Hematopoietic multipotent progenitor cell treated with erythropoietin and hydrocortisone succinate and interleukin-3 and kit ligand, for 15 days (in vitro differentiated cells): ENCODE measurements around the gene SBF2.

Experiments
- DNase-seq: peaks from one replicate; pipeline ENCODE4 v3.0.0-alpha.2; 2015; ENCODE audit warnings: low spot score

The SBF2 gene

DNA sequence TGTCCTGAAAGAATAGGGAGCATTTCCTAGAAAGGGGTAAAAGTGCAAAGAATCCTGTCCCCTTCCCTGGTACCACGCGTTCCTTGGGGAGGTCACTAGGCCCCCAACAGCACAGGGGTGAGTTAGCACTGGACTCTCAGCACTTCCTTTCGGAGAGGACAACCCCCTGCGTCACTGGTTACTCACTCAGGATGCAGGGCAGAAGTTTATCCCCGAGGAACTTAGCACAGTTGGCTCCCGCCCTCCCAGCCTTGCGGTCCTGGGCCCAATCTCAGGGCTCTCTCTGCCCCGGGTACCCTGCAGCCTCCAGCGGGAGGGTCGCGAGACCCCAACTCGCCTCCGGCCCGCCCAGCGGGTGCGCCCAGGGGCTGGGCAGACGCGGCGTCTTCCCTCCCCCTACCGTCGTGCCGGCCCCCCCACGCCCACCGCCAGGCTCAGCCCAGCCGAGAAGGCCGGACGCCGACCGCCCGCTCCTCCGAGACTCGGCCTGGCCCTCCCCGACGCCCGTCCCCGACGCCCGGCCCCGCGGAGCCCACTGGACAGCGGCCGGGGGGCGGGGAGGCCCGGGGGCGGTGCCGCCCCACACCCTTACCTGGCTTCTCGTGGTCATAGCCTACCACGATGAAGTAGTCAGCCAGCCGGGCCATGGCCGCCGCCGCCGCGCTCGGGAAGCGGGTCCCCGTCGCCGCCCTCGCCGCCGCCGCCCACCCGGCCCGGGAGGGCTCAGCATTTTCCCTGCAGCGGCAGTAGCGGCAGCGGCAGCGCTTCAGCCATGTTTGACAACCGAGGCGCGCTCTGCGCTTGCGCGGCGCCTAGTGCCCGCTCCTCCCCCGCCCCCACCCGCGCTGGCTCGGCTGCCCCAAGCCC lies at the start of gene SBF2:
Gene SBF2 (minus strand): TSS at position 797 of the 867 bp plus-strand sequence. CDS start 150 bp downstream, at position 647.
- DNase-seq, result peak; percentile 39

DNA sequence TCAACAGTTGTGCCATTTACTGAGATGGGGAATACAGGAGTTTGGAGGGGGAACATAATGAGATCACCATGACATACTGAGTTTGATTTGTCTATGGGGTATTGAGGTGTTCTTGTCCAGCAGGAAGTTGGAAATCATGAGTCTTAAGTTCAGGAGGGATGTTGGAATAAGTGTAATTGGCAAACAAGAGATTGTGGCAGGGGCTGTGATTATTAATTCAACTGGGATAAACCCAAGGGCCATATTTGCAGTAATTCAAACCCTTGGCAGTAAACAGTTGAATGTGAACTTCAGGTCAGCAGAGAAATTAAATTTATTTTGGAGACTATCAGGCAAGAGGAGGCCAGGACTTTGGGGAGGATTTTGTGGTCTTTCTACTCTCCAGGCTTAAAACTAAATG lies 44.3 kb upstream of the SBF2 start:
- no peak for DNase-seq

DNA sequence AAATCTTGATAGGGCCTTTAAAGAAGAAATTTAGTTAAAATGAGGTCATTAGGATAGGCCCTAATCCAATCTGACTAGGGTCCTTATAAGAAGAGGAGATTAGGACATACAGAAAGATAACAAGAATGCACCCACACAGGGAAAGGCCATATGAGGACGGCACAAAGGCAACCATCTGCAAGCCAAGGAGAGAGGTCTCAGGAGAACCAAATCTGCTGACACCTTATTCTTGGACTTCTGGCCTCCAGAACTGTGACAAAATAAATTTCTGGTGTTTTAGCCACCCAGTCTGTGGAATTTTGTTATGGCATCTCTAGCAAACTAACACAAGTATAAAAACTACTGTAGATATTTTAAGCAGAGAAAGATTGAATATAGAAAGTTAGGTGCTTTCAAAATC lies 39.5 kb upstream of the SBF2 start:
- DNase-seq, result no peak

DNA sequence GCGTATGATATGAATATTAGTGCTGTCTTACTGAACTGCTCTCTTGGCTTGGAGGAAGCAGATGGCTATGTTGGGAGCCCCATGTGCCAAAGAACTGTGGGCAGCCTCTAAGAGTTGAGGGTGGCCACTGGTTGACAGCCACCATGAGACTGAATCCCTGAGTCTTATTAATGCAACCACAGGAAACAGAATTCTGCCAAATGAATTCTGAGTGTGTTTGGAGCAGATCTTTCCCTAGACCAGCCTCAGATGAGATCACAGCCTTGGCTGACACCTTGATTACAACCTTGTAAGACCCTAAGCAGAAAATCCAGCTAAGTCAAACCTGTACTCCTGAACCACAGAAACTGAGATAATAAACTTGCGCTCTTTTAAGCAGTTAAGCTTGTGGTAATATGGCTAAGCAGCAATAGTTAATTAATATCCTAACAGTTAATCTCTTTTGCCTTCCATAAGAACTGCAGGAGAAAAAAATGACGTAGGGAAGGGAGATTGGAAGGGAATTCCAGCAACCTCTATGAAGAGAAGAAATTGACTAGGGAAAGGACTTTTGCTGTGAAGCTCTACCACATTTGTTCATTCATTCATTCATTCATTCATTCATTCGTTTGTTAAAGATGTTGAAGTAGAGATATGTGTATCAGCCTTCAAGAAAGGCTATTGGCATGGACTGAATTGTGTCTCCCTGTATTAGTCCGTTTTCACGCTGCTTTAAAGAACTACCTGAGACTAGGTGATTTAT lies 37.7 kb upstream of the SBF2 start:
- DNase-seq, result no peak

DNA sequence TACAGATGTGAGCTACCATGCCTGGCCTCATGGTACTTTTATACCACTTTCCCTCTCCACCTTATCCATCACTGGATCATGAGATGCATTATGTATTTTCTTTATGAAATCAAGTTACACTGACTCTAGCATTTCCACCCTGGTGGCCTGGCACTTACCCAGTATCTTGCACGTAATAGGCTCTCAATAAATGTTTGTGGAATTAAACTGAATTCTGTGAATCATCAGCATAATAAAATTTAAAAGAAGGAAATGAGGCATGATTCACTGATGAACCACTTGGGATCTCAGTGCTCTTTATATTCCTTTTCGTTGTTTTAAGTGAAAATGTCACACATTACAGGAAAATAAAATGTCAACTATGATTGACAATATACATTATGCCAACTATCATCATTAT lies 35.9 kb upstream of the SBF2 start:
- DNase-seq, result no peak

DNA sequence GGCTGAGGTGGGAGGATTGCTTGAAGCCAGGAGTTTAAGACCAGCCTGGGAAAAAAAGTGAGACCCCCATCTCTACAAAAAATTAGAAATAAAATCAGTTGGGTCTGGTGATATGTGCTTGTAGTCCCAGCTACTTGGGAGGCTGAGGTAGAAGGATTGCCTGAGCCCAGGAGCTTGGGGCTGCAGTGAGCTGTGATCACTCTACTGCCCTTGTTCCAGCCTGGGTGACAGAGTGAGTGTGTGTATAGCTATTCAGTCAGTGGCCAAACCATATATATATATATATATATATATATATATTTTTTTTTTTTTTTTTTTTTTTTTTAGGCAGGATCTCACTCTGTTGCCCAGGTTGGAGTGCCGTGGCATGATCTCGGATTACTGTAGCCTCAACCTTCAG lies 35.3 kb upstream of the SBF2 start:
- DNase-seq, result no peak

DNA sequence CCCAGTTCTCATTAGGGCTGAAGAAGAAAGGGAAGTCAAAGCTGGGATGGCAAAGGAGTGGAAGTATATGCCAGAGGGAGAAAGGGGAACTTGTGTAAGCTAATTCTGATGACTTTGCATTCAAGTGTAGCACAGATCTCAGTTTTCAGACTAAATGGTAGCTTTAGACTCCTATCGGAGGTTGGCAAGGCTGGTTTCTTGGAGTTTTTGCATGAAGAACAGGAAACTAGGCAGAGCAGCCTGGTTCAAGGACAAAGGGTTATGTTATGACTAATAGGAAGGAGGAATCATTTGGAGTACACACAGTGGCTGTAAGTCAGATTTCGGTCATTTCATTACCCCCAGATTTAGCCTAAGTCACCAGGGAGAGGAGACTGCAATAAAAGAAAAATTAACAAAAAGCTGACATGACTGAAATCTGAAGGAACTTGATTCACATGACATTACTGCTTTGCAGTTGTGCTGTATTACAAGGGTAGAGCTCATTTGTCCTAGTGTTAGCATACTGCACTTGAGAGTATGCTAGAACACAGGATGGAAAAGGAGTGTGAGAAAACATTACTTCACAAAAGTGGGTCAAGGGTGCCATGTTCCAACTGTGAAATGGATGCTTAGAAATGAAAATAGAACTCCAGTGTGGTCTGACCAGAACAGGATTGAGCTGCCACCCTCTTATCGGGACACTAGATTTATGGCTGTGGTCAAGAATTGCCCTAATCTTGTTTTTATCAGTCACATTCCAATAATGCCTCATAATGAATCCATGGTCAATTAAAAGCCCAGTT lies 34.5 kb upstream of the SBF2 start:
- no peak for DNase-seq

DNA sequence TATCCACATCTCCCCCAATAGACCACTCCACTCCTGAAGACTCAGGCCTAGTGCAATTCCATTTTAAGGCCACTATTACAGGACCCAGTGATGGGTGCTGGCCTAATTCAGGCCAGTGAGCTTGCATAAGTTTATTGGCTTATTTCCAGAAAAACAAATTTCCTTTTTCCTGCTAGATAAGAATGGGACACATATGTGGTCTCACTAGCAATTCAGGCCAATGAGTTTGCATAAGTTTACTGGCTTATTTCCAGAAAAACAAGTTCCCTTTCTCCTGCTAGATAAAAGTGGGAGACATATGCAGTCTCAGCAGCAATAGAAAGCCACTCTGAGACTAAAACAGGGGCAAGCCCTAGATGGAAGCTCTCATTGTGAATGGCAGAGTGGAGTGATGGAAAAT lies 33.2 kb upstream of the SBF2 start:
- DNase-seq, result peak; percentile 48

DNA sequence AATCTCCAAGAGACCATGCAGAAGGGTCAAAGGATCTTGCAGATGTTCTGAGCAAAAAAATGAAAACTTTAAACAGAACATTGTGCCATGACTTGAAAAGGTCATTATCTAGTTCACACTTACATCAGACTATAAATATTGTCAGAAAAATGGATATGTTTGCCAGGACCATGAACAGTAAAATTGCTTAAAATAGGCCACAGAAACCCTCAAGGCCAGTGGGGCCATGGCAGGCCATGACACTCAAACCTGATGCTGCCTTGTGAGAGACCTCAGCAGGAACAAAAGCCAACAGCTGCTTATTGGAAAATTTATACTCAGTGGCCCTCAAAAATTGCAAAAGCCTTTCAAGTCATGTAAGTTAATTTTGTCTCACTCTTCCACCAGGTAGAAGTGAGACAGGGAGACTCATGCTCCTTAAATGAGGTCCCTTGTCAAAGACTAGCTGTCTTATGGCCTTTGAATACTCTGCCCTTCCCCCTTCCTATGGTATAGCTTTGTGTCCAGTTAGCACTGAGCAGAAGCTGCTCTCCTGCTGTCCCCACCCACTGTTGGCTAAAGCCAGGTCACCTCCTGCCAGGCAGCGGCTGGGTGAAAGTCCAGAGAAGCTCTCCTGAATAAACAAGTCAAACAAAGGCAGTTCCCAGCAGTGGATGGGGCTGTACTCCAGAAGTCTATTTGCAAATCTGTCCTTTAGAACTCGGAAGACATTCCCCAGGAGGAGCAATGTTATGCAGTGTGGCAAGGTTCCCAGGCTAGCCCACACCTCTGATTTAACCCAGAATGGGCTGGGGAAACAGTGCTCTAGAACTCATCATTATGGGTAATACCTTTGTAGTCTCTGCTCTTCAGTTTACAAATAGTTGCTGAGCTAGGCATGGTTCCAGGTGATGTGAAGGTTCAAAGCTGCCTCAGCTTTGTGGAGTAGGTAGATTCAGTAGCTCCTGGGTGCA lies 32.3 kb upstream of the SBF2 start:
- no peak for DNase-seq

DNA sequence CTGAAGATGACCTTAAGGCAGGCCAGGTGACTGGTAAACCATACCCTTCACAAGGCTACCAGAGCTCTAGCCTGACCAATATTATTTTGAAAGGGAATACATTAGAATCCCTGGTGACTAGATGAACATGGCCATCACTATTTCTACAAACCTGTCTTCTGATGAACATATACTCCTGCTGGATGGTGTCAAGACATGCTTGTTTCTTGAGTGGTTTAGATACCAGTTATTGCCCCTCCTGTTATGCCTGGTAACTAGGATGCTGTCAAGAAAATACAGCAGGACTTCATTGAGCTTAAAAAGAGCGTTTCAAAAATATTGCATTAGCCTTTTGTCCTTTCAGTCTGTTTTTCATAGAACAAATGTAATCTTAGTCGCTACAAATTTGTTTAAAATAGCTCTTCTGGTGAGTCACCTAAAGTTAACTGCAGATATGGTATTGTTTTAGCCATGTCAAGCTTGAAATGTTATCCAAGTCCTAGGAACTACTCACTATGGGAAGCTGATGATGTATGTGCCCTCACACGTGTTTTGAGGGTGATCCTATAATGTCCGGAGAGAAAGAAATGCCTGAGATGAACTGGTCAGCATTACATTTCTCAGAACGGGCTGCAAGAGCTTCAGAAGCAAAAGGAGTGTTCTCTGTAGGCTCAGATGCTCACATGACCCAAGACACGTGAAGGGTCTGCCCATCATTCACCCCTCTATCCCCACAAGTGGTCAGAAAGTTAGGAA lies 31.4 kb upstream of the SBF2 start:
- DNase-seq, result no peak

DNA sequence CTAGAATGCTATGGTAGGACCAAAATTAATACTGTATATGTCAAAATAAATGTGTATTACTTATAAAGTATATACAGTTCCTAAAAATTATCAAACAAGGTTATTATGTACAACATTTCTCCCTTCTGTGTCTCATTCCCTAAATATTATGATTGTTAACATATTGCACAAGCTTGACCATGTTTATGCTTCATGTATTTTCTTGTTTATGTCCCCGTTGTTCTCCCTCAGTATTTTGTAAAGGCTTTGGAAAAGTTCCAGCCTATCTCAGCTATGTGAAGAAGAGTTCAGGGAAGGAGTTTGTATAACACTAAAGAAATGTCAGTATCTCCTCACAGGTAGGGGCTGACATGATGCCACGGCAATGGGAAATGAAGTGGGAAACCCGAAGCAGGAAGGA lies 30.5 kb upstream of the SBF2 start:
- no peak for DNase-seq

DNA sequence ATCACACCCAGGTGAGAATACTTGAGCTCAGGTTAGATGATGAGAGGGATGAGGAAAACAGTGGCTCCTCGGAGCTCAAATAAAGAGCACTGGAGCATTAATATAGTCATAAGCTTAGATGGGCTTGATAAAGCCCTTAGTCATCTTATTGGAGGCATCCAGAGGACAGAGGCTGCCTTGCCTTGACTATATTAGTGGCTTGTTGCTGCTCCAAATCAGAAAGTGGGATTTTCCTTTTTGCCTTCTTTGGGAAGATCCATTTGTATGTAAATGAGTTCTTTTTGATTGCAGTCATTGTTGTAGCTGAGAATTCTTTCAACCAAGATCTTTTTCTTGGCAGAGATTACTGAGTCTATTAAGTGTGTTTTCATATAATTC lies 29.8 kb upstream of the SBF2 start:
- no peak for DNase-seq

DNA sequence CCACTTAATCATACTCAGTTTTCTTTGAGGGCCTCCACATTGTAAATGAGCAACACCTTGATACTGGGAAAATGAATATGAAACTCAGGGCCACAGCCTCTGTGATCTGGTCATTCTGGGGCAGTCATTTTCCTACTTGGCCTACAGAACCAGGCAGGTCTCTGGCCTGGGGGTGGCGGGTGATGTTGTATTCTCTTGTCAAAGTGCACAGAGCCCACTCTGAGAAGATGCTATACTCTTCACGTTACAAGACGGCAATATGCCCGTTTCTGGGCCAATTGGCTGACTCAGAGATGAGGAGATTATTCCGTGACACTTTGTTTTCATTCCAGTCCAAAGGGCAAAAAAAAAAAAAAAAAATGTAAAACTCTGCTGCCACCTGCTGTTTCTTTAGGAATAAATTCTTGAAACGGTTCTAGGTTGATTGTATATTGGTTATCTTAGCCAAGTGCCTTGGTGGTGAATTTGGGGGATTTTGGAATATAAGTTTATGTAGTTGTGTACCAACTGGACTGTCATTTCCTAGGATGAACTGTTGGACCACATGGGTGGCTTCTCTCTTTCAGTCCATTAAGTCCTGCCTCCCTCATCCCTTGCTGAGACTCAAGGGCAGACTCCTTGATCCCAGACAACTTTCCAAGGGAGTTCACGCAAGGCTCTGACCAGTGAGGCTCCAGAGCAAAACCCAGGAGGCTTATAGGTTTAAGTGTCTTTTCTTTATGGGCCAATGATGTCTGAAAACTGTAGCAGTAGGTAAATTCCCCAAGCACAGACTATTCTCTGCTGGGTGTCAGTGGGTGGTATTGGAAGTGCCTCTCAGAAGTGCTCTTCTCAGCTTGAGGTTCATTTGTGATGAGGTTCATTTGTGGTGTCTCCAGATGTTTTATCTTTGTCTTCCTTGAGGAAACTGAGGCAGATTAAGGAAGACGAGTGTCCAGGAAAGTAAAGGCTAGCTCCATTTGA lies 29.1 kb upstream of the SBF2 start:
- DNase-seq, result peak; percentile 87

DNA sequence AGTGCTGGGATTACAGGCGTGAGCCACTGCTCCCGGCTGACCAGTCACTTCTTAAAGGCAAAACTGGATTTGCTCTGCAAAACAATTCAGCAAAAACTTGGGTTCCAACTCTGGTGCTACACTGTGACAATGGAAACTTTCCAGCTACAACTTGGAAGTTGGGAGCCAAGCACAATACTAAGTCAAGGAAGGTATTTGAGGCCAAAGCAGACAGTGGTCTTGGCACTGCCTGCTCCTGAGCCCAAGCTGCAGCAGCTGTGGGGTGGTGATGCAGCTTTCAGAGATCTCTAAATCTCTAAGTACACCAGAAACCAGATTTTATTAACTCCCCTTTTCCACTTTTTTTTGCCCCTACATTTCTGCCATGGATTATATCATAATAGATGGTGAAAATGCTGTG lies 28.4 kb upstream of the SBF2 start:
- no peak for DNase-seq

DNA sequence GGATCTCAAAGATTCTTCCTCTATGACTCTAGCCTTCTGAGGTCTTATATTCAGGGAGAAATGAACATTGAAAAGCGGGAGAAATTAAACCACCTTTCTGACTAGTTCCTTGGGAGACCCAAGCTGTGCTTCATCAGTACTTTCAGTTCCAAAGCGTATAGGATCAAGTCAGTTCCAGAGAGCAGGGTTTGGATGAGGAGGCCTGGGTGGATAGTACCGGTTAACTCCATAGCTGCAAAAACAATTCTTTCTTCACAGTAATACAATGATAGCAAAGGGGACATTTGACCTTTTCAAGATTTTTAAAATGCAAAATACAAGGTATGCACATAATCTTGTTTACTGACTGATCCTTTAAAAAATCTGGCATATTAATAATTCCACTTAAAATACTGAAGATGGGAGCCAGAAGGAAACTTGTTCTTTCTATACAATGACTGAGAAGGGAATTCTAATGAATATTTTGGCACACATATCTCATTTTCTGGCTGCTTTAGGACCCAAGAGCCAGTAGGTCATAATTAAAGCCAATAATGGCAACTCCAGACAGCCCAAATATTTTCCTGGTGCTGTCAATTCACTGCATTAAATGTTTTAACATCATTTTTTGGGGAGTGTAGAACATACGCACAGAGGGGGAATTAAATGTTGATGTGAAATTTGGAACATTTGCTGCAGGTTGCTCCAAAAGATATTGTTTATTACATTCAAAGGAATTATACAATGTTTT lies 26.9 kb upstream of the SBF2 start:
- DNase-seq, result no peak

DNA sequence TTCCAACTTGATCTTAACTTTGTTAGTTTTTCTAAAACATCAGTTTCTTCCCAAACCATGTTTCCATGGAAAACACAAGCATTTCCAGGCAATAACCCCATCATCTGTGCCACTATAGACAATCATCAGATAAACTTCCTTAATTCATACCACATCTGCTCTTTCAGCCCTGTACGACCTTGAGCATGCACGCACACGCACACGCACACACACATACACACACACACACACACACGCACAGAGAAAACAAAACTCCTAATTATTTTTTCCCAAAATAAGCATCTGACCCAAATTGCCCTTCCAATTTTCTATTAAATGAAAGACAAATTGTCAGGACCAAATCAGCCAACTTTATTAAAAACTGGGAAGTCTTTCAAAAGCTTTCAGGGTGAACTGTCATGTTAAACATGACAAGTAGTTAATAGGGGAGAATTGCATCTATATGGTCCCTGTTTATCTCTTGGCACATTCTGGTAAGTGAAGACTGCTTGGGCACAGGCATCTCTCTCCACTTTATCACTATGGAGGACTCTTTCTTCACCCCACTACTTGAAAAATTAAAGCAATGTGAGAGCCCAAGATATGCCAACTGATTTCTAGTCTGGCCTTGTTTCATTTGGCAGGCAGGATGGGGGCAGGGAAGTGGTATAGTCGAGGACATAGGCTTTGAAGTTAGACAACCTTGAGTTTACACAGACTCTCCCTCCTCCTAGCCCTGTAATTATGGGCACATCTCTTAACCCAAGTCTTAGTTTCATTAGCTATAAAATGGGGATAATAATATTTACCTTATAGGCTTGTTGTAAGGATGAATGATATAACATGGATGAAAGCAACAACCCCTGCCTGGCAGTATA lies 25.9 kb upstream of the SBF2 start:
- DNase-seq, result peak; percentile 70

DNA sequence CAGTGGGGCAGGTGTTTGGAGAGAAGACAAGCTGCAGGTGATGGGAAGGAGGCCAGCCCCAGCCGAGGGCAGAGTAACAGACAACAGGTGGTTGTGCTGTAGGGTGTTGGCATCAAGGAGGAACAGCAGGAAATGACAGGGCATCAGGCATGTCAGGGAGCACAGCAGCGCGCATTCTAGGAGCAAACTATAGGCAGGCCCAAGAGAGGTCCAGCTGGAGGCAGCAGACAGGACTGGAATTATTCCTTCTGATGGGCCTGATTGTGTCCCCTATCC lies 24.4 kb upstream of the SBF2 start:
- no peak for DNase-seq
